NCI-H524 (cell line): ENCODE data around the gene NGF.
"Not testable (repeated sequence)": the region's sequence is repeated elsewhere in the genome, so short reads cannot be mapped to it uniquely, and the experiment has no call there.

Source experiments
- DNase-seq, 2 experiments: peaks; one replicate each; lab custom pipeline; 2025; lab: John Stamatoyannopoulos, UW

Gene NGF

GRCh38 chr1:115310581-115311473 is 27.2 kb downstream of the NGF start:
- no peak for DNase-seq

- not testable (repeated sequence) for DNase-seq
Measured at GRCh38 chr1:115309504-115309903, 28.5 kb downstream of the NGF start.

GRCh38 chr1:115308969-115309368 is 29.1 kb downstream of the NGF start:
- DNase-seq, result no peak

GRCh38 chr1:115307661-115308060 is 30.4 kb downstream of the NGF start:
- no peak for DNase-seq

GRCh38 chr1:115306146-115306545 is 31.9 kb downstream of the NGF start:
- no peak for DNase-seq

GRCh38 chr1:115303364-115303763 is 34.7 kb downstream of the NGF start:
- DNase-seq, result no peak

GRCh38 chr1:115302390-115302961 is 35.6 kb downstream of the NGF start:
- DNase-seq, result no peak

GRCh38 chr1:115301438-115302020 is 36.5 kb downstream of the NGF start:
- DNase-seq, result no peak

GRCh38 chr1:115300087-115300876 is 37.8 kb downstream of the NGF start:
- DNase-seq, result no peak

- no peak for DNase-seq
Measured at GRCh38 chr1:115299266-115299665, 38.8 kb downstream of the NGF start.

GRCh38 chr1:115296981-115297380 is 41.1 kb downstream of the NGF start:
- no peak for DNase-seq

- DNase-seq, result no peak
Measured at GRCh38 chr1:115295904-115296696, 41.9 kb downstream of the NGF start.

- no peak for DNase-seq
Measured at GRCh38 chr1:115293899-115294298, 44.1 kb downstream of the NGF start.

- DNase-seq, result no peak
Measured at GRCh38 chr1:115293006-115293405, 45.0 kb downstream of the NGF start.

- DNase-seq, result no peak
Measured at GRCh38 chr1:115291741-115292140, 46.3 kb downstream of the NGF start.

- no peak for DNase-seq
Measured at GRCh38 chr1:115289940-115290339, 48.1 kb downstream of the NGF start.

- no peak for DNase-seq
Measured at GRCh38 chr1:115288591-115289198, 49.4 kb downstream of the NGF start.

GRCh38 chr1:115286431-115287205 is 51.4 kb downstream of the NGF start:
- DNase-seq, result no peak

GRCh38 chr1:115284209-115284608 is 53.8 kb downstream of the NGF start:
- no peak for DNase-seq

- no peak for DNase-seq
Measured at GRCh38 chr1:115283681-115284146, 54.3 kb downstream of the NGF start.
